Fibroblast of villous mesenchyme (primary cell): ENCODE data around the gene RPS27L. TPM values are rescaled to one million over a fixed set of nuclear protein-coding genes. Genes with fewer than 3 reads are reported as not detected.

Experiments used
- DNase-seq: peaks from one replicate; pipeline ENCODE4 v3.0.0-alpha.2; 2010; ENCODE audit warnings: low read depth
- H3K4me3 ChIP-seq: 2 replicates; pipeline ENCODE4 v1.5.1; 2011; ENCODE audit warnings: low read depth, mild to moderate bottlenecking, low read length
- total RNA-seq: library from RNA; depleted of rRNA; stranded (reverse); fragments of >200 nt; gene quantifications from 2 replicates; pipeline ENCODE4 v1.2.3, GENCODE V29; 2012
- TF ChIP-seq, protein P1 (sequence below): IDR thresholded peaks from 2 replicates; pipeline ENCODE4 v1.5.1; 2012; ENCODE audit warnings: low read depth, mild to moderate bottlenecking, low read length; ENCODE audit not compliant: insufficient read depth

RPS27L gene
- total RNA-seq, 1 donor, result 308 TPM

DNA sequence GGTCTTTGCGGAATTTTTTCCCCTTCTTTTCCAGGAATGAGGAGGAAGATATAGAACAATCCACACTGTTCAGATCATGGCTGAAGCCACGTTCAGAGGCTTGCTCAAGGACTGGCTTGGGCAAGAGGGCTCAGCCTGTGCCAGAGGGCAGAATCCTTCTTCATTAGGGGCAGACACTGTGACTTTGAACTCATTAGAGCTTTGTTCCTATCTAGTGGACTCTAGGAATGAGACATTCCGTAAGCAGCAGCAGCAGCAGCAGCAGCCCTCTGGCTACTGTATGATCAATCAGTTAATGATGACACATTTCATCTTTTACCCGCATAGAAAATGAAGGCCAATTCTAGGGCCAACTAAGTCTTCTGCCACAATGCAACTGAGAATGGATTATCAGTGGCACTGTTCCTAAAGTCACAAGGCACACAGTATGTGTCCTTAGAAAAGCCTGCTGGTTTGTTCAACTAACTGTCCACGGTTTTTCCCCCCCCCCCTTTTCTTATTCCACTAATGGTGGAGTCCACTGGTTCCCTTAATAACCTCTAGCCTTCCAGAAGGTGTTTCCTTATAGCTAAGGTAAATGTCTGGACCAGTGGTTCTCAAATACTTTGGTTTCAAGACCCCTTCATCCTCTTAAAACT, 30.4 kb upstream of the RPS27L start:
- H3K4me3 ChIP-seq, result no peak overlapping the region
- DNase-seq, result no peak
- TF ChIP-seq, protein P1, sequence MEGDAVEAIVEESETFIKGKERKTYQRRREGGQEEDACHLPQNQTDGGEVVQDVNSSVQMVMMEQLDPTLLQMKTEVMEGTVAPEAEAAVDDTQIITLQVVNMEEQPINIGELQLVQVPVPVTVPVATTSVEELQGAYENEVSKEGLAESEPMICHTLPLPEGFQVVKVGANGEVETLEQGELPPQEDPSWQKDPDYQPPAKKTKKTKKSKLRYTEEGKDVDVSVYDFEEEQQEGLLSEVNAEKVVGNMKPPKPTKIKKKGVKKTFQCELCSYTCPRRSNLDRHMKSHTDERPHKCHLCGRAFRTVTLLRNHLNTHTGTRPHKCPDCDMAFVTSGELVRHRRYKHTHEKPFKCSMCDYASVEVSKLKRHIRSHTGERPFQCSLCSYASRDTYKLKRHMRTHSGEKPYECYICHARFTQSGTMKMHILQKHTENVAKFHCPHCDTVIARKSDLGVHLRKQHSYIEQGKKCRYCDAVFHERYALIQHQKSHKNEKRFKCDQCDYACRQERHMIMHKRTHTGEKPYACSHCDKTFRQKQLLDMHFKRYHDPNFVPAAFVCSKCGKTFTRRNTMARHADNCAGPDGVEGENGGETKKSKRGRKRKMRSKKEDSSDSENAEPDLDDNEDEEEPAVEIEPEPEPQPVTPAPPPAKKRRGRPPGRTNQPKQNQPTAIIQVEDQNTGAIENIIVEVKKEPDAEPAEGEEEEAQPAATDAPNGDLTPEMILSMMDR, result no peak

DNA sequence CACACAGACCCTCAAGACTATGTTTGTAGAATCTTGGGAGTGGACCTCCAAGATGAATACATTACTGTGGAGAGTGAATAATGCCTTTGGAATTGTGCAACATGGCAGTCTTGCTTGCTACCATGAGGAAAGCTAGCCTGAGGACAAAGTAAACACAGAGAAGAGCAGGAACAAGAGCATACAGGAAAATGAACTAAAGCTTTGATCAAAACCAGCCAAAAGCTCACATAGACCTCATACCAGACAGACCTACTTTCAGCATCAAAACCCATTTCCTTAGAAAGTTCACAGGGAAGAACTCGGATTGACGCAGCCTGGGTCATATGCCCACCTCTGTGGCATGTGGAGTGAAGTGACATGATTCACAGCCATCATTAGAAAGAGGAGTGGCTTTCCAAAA, 28.8 kb upstream of the RPS27L start:
- TF ChIP-seq, protein P1, result no peak
- peak; percentile 82 for DNase-seq

DNA sequence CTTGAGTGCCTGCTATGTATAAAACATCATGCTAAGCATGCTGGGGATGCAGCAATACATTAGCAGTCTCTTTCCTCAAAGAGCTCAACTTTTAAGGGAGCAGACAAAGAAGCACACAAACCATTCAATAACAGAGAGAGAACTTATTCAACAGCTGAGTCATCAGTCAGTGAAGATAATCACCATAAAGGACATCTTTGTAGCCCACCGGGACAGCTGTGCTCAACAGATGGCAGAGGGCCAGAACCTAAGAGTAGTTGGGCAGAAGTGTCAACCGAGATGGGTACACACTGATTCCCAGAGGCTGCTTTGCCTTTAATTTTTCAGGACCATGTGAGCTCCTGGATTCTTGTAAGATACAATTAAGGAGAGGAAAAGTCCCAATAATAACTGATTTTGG, 27.9 kb upstream of the RPS27L start:
- no peak for DNase-seq
- no peak overlapping the region for H3K4me3 ChIP-seq
- TF ChIP-seq, protein P1, result no peak

More for the DNA sequence above, 28.8 kb upstream of the RPS27L start:
- H3K4me3 ChIP-seq, result no peak overlapping the region

DNA sequence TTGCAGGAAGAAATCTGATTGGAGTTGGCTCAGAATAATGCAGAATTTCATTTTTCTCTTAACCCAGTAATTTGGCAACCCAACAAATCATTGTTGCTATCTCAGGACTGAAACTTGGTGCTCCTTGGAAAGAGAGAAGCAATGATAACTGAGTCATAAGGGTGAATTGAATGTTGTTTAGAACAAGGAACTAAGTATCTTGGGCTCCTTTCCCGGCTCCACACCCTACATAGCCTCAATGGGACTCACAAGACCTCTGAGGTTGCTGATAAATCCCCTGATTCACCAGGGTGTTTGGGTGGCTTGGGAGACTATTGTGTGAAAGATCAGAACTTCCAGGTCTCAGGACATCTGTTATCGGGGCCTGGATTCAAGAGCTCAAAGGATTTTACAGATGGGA, 24.4 kb upstream of the RPS27L start:
- no peak for DNase-seq
- TF ChIP-seq, protein P1, result no peak
- H3K4me3 ChIP-seq, result no peak overlapping the region

DNA sequence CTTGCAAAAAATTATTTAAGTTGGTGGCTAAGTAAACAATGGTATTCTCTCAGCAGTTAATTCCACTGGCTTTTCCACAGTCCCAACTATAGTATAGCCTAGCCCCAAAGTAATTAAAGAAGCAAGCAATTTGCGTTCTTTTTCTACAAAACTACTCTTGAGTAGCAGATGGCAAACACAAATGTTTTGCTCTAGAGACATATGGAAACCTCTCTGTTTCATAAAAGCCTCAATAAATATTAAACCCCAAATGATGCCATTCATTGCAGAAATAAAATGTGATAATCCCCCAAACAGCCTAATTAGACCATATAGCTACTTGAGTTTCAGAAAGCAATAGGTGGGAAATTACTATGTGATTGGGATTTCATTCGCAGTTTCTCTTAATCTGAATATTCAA, 23.5 kb upstream of the RPS27L start:
- no peak overlapping the region for H3K4me3 ChIP-seq
- TF ChIP-seq, protein P1, result no peak
- no peak for DNase-seq

DNA sequence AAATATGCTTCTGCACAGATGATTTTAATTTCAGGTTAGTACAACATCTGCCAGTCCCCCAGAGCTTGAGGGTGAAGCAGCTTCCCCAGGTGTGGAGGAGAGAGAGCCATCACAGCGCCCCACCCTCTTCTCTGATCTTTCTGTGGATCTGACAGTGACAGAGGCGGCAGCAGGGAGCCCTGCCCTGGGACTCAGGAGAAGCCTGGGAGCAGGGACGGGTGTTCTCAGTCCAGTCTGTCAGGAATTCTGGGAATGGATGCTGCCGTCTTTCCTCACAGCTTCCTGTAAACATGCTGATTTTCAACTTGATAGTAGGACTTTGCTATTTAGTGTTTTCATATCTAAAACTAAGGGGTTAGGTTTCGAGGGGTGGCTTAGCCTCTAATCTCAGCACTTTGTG, 20.8 kb upstream of the RPS27L start:
- DNase-seq, result peak; percentile 79
- TF ChIP-seq, protein P1, result no peak

DNA sequence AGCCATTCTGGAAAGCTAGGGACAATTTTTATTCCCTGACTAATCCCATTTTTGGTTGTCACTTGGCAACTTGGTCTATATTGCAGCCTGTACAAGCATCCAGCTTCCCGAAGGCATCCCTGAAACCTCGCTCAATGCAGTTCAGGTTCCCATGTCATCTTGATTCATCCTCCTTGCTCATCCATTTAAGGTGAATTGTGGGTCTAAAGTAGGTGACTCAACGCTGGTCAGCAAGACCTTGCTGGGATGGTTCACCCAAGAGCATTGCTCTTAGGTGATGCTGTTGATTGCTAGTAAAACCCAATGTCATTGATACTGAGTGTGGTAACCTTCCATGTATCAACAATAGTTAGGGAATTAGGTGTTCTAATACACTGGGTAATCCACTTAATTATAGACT, 19.0 kb upstream of the RPS27L start:
- TF ChIP-seq, protein P1, result no peak
- H3K4me3 ChIP-seq, result no peak overlapping the region
- no peak for DNase-seq

More for the DNA sequence above, 20.8 kb upstream of the RPS27L start:
- no peak overlapping the region for H3K4me3 ChIP-seq
